Measurements from ENCODE around the gene RBX1.
"Not testable (repeated sequence)": the region's sequence is repeated elsewhere in the genome, so short reads cannot be mapped to it uniquely, and the experiment has no call there.

- not testable (repeated sequence) for TF ChIP-seq CTCF (conservative IDR thresholded peaks at IDR 0.05; ENCODE audit: low read depth, low read length); RAD21 (IDR thresholded peaks at IDR 0.05; ENCODE audit: low read length); CEBPB (IDR thresholded peaks at IDR 0.05; ENCODE audit: low read depth, low read length); POLR2A (IDR thresholded peaks at IDR 0.05; ENCODE audit: low read depth, low read length); MAFK (IDR thresholded peaks at IDR 0.05; ENCODE audit: low read depth, low read length); SMC3 (IDR thresholded peaks at IDR 0.05; ENCODE audit: low read depth, low read length); MXI1 (IDR thresholded peaks at IDR 0.05; ENCODE audit: borderline replicate concordance, low read depth, low read length); CHD1 (IDR thresholded peaks at IDR 0.05; ENCODE audit: low read depth, low read length); USF2 (IDR thresholded peaks at IDR 0.05; ENCODE audit: low read depth, low read length); ELK1 (IDR thresholded peaks at IDR 0.05; ENCODE audit: borderline replicate concordance, low read depth, low read length); BHLHE40 (IDR thresholded peaks at IDR 0.05; ENCODE audit: low read depth, low read length)
These were observed 51.2 kb downstream of the RBX1 start for GRCh38 chr22:41002386-41002785.

Measured in IMR-90 (cell line).